ENCODE data around the gene WDR88. TPM values are rescaled to one million over a fixed set of nuclear protein-coding genes. Genes with fewer than 3 reads are reported as not detected.
A peak's percentile ranks its signal among the peaks of the same experiment; 100 is the strongest.

WDR88 gene
- polyA plus RNA-seq, 2 of the 4 experiments (the other 2 are of a cell fraction): 0.04 TPM; not detected in 1

- no peak for TF ChIP-seq RFX5 (IDR thresholded peaks at IDR 0.05)
- TF ChIP-seq POLR2A (IDR thresholded peaks at IDR 0.05; ENCODE audit: low read length): no peak
- TF ChIP-seq MAX (IDR thresholded peaks at IDR 0.05): no peak
- peak; percentile 79; the same call in 1 of the 2 replicates for TF ChIP-seq KDM1A (IDR thresholded peaks at IDR 0.05; ENCODE audit: low read depth)
- TF ChIP-seq CHD4 (IDR thresholded peaks at IDR 0.05; ENCODE audit: borderline replicate concordance): no peak
- no peak for TF ChIP-seq USF2 (IDR thresholded peaks at IDR 0.05)
- TF ChIP-seq NPAS2 (CRISPR knock-in tag; IDR thresholded peaks at IDR 0.05; ENCODE audit: borderline replicate concordance): no peak
- H3K4me2 ChIP-seq: peak overlapping the region; percentile 80
- CTCF ChIA-PET: interaction anchor here (0.6 to 9.0 kb wide), 17 partner anchors 11 to 546 kb away, joined by 3 to 149 read pairs (median 5); partner anchors contain the start of gene CEBPA
- POLR2A ChIA-PET: no interaction called here
- 79% methylated on average over 18 of the region's 18 CpGs for WGBS (ENCODE audit: missing lambda C conversion rate)
- no peak for DNase-seq (ENCODE audit: low read depth in 1 of 2, low spot score in 1 of 2)
- H3K4me3 ChIP-seq: peak overlapping the region; percentile 37
- FAIRE-seq: no peak
- peaks cover 18% of the 10 kb centered on the region for H3K4me1 ChIP-seq
- peaks cover 33% of the 10 kb centered on the region for H3K9me3 ChIP-seq
- no peak overlapping the region for H3K27ac ChIP-seq
- no peak for ATAC-seq
Observed at GRCh38 chr19:33224694-33225457, 93.0 kb downstream of the WDR88 start.

Other genes starting within 250 kb of the WDR88 start
- gene CEP89, start 160.2 kb upstream of the WDR88 start, polyA plus RNA-seq (2011; rRNA removed): 31.5 and 45.3 TPM in 2 replicates
- gene CEP89, start 160.2 kb upstream of the WDR88 start, polyA plus RNA-seq (2017; fragmentation: RNase III; extraction: RNeasy Plus Mini Kit Qiagen cat#74134 plus additional on column Dnase treatment): 38.4 to 42.2 TPM (median 41.3 TPM) in 3 replicates
- 14.4 and 15.9 TPM in 2 replicates for gene FAAP24, start 159.9 kb upstream of the WDR88 start, polyA plus RNA-seq (2011; rRNA removed)
- gene FAAP24, start 159.9 kb upstream of the WDR88 start, polyA plus RNA-seq (2017; fragmentation: RNase III; extraction: RNeasy Plus Mini Kit Qiagen cat#74134 plus additional on column Dnase treatment): 14.2 to 15.1 TPM (median 15.0 TPM) in 3 replicates
- gene RHPN2, start 67.2 kb upstream of the WDR88 start, polyA plus RNA-seq (2011; rRNA removed): 140 and 162 TPM in 2 replicates
- 55.4 to 68.1 TPM (median 60.5 TPM) in 3 replicates for gene RHPN2, start 67.2 kb upstream of the WDR88 start, polyA plus RNA-seq (2017; fragmentation: RNase III; extraction: RNeasy Plus Mini Kit Qiagen cat#74134 plus additional on column Dnase treatment)
- gene GPATCH1, start 50.9 kb upstream of the WDR88 start, polyA plus RNA-seq (2011; rRNA removed): 19.0 and 24.2 TPM in 2 replicates
- gene GPATCH1, start 50.9 kb upstream of the WDR88 start, polyA plus RNA-seq (2017; fragmentation: RNase III; extraction: RNeasy Plus Mini Kit Qiagen cat#74134 plus additional on column Dnase treatment): 12.1 to 15.4 TPM (median 13.9 TPM) in 3 replicates
- 10.9 and 16.1 TPM in 2 replicates for gene LRP3, start 62.2 kb downstream of the WDR88 start, polyA plus RNA-seq (2011; rRNA removed)
- 22.7 to 25.1 TPM (median 24.5 TPM) in 3 replicates for gene LRP3, start 62.2 kb downstream of the WDR88 start, polyA plus RNA-seq (2017; fragmentation: RNase III; extraction: RNeasy Plus Mini Kit Qiagen cat#74134 plus additional on column Dnase treatment)
- 0.05 and 0.13 TPM in 2 replicates for gene SLC7A10, start 93.7 kb downstream of the WDR88 start, polyA plus RNA-seq (2011; rRNA removed)
- gene SLC7A10, start 93.7 kb downstream of the WDR88 start, polyA plus RNA-seq (2017; fragmentation: RNase III; extraction: RNeasy Plus Mini Kit Qiagen cat#74134 plus additional on column Dnase treatment): 0.13 to 0.26 TPM (median 0.20 TPM) in 3 replicates
- gene CEBPA, start 170.4 kb downstream of the WDR88 start, polyA plus RNA-seq (2011; rRNA removed): 3.5 and 4.3 TPM in 2 replicates
- 6.2 to 6.6 TPM (median 6.3 TPM) in 3 replicates for gene CEBPA, start 170.4 kb downstream of the WDR88 start, polyA plus RNA-seq (2017; fragmentation: RNase III; extraction: RNeasy Plus Mini Kit Qiagen cat#74134 plus additional on column Dnase treatment)
- gene CEBPG, start 241.6 kb downstream of the WDR88 start, polyA plus RNA-seq (2011; rRNA removed): 104 and 138 TPM in 2 replicates
- 34.0 to 35.7 TPM (median 34.3 TPM) in 3 replicates for gene CEBPG, start 241.6 kb downstream of the WDR88 start, polyA plus RNA-seq (2017; fragmentation: RNase III; extraction: RNeasy Plus Mini Kit Qiagen cat#74134 plus additional on column Dnase treatment)

Measured in A549 (cell line).